ENCODE data around the gene BEST4.
"Not testable (repeated sequence)": the region's sequence is repeated elsewhere in the genome, so short reads cannot be mapped to it uniquely, and the experiment has no call there.

- not testable (repeated sequence) for TF ChIP-seq CTCF (IDR thresholded peaks at IDR 0.05; ENCODE audit: low read depth, low read length, poor library complexity, severe bottlenecking); EZH2phosphoT487 (IDR thresholded peaks at IDR 0.05; ENCODE audit: borderline replicate concordance, low read length)
Observed at GRCh38 chr1:44815926-44816325, 28.0 kb upstream of the BEST4 start.

All from DOHH2 (cell line).